Measurements from ENCODE around the gene PRLR.

PRLR gene

GRCh38 chr5:35233601-35234000 lies 3.3 kb upstream of the PRLR start:
- DNase-seq (ENCODE audit: low spot score) = no peak

DNA sequence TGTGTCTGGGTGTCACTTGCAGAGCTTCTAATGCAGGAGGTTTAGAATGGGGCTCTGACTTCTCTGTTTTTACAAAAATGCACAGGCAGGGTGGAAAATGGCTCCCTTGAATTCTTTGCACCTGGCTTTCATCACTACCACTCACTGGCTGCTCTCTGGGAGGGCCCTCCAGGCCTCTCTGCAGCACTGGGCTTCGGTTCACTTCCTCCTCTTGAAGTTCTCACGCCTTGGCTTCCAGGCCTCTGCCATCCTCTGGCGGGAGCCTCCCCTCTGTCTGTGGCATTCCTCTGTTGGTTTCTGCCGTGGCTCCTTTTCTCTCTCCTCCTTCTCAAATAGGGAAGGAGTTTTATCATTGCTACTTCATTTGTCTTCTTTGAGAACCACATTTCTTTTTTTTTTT lies 2.8 kb upstream of the PRLR start:
- DNase-seq (ENCODE audit: low spot score) = no peak

GRCh38 chr5:35232124-35232523 lies 1.8 kb upstream of the PRLR start:
- DNase-seq (ENCODE audit: low spot score) = no peak

DNA sequence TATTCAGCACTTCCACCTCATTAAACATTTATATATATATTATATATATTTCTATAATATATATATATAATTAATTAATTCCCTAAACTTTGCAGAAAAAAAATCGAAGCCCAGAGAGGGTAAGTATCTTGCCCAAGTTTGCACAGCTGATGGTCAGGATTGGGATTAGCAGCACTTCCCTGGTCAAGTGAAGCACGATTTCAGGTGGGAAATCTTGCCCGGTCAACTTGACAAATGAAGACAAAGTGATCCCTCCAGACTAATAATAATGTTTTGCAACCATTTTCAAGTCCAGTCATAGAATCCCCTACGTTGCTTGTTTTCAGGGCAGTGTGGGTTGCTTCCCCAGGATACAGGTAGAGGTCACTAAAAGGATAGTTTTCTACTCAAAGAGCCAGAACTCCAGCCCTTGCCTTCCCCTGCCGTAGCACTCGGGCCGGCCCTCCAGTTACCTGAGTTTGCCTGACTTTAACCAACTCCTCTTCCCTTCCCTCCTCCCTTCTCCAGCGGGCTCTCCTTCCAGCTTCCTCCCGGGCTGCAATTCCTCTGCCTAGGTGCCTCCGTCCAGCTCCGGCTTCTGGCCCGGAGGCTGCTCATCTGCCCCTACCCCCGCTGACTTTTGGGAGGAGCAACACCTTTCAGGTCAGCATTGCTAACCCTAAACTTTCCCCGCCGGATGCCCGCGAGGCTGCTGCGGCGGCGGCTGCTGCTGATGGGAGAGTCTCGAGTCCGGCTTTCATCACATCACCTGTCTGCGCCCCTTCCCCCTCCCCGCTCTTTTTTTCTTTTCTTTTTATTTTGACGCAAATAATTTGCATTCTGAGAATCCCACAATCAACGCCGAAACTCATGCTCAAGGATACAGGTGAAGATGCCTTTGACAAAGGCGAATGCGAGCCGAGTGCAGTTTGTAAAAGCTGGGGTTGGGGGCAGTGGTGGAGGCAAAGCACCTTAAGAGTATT lies 930 bp downstream of the PRLR start:
- DNase-seq (ENCODE audit: low spot score) = no peak

DNA sequence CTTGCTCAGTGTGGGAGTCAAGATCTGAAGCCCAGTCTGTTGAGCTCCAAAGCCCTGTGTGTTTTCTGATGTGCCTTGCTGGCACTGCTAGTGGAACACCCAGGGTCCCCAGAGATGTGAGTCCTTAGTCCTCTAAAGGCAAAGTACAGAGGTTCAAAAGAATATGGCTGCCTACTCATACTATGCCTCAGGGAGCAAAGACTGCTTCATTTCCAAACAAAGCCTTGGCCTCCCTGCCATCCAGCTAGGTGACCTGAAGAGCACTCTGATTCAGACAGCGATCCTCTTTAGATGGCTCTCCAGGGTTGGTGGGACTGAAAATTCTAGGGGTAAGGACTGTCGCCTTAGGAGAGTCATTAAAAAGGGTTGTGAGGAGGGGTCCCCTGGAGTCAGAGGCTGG lies 2.0 kb downstream of the PRLR start:
- DNase-seq (ENCODE audit: low spot score) = no peak

- no peak for DNase-seq (ENCODE audit: low spot score)
Observed at GRCh38 chr5:35227720-35228119, 2.6 kb downstream of the PRLR start.

DNA sequence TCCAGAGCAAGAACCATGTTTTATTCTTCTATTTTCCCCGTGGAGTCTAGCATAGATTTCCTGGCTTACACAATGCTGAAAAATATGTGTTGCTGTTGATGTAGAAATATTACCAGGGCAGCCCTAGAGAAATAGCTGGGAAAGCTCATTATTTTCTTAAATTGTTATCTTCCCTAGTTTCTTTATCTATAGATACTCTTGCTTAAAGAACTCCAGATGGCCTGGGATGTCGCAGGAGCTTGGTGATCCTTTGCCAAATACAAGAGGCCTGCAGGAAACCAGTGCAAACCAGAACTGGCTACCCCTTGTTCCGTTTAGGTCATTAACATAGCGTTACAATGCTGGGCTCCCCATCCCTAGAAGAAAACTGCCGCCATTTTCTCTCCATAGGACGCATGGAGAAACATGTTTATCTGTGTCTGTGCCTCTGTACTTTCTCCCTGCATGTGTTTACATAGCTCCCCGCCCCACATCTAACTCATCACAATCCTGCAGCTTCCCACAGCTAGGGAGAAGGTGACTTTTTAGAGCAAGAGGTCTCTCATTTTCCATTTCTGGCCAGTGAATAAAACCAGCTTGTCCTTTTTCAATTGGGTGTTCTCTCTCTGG lies 6.4 kb downstream of the PRLR start:
- DNase-seq (ENCODE audit: low spot score) = no peak

GRCh38 chr5:35220967-35221366 lies 9.3 kb downstream of the PRLR start:
- no peak for DNase-seq (ENCODE audit: low spot score)

GRCh38 chr5:35218981-35219380 lies 11.3 kb downstream of the PRLR start:
- no peak for DNase-seq (ENCODE audit: low spot score)

GRCh38 chr5:35214051-35214450 lies 16.2 kb downstream of the PRLR start:
- DNase-seq (ENCODE audit: low spot score) = no peak

- DNase-seq (ENCODE audit: low spot score) = no peak
Observed at GRCh38 chr5:35213608-35214007, 16.7 kb downstream of the PRLR start.

DNA sequence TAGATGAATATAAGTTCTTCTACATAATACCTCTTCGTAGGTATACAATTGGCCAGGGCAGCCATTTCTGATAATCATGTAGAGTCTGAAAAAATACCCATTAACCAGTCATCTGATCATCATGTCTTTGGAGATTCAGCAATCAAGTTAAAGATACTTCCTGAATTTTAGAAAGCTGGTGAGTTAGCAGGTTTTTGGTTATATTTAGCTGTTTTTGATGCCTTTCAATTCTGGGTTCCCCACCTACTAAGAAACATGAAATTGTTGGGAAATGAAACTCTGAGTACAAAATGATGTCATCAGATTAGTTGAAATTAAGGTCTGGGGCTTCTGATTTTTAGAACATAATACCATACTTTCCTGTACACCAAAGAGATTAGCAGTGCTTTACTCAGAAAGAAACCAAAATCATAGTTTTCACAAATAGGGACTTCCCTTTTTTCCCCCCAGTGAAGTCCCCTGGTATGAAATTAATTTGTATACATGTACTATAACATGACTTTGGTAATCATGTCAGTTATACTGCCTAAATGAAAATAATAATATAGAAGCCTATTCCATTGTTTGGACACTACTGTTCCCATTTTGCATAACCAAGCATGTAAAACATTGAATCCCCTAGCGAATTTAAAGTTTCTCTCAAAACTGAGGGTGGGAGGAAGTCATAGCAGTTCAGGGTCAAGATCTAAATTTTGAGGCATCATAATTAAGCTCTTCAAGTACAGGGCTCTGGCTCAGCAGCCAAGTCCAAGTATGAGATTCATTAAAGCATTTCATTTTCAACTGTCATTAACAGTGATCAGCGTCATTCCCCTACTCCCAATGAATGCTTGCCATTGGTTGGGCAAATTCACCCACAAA lies 17.9 kb downstream of the PRLR start:
- DNase-seq (ENCODE audit: low spot score) = no peak

- no peak for DNase-seq (ENCODE audit: low spot score)
Observed at GRCh38 chr5:35209862-35210261, 20.4 kb downstream of the PRLR start.

GRCh38 chr5:35205606-35206005 lies 24.7 kb downstream of the PRLR start:
- no peak for DNase-seq (ENCODE audit: low spot score)

GRCh38 chr5:35205186-35205585 lies 25.1 kb downstream of the PRLR start:
- DNase-seq (ENCODE audit: low spot score) = no peak

DNA sequence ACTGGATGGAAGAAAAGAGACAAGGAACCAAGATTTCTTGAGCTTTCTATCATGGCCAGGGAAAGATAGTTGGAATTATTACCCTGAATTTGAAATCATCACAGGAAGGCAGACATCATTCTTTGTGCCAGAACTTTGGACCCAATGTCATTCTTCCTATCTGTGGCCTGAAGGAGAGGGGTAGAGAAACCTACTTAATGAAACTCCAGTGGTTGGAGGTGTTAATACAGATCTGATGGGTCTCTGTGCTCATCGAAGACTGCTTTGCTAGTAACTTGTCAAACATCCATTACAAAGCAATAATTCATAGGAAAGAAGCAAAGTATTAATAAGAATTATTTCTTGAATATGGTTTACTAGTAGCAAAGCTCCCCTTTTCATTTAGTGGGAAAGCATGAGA lies 26.9 kb downstream of the PRLR start:
- no peak for DNase-seq (ENCODE audit: low spot score)

DNA sequence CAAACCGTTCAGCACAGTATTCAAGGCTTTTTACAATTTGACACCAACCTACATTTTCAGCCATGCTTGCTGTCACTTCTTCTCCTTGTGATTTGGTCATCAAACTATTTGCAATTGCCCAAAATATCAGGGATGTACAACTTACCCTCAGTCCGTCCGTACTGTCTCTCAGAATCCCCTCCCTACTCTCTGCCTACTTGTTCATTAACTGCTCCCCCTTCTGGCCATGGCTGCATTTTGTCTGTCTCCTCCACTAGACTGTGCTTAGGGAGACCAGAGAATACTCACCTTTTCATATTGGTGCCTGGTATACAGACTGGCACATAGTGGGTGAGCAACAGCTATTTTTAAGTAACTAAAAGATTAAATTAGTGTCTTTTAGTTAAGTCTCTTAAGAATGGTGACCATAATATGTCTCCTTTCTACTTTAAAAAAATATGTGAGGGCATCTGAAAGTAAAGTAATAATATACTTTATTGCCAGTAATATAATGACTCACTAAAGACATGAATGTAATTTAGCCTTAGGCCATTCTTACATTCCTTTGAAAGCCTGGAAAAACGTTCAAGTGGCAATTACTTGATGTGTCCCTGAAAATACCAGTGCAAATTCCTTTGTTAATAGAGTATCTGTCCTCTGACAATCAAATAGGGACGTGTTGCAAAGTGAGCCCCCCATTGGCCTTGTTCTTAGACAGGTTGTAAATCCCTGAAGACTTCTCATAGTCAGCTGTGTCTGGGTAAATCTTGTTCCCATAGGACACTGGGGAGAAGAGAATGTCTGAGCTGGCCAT lies 27.8 kb downstream of the PRLR start:
- DNase-seq (ENCODE audit: low spot score) = no peak

GRCh38 chr5:35201291-35201690 lies 29.0 kb downstream of the PRLR start:
- no peak for DNase-seq (ENCODE audit: low spot score)

GRCh38 chr5:35199886-35200285 lies 30.4 kb downstream of the PRLR start:
- DNase-seq (ENCODE audit: low spot score) = no peak

GRCh38 chr5:35198686-35199085 lies 31.6 kb downstream of the PRLR start:
- no peak for DNase-seq (ENCODE audit: low spot score)

DNA sequence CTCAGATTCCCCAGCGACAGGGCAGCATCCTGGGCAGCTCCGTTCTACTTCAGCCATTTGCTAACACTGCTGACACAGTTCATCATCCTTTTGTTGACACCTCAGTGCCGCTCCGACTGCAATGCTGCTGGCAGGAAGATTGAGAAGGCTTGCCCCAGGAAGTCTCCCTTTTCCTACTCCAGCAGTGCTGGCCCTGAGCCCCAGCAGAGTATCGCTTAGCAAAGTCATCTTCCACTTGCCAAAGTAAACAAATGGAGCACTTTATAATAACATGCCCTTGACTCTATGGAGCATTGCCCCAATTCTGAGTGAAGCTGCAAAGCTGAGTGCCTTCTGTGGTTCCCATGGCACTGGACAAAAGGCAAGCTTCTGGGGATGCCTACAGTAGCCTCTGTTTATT lies 32.2 kb downstream of the PRLR start:
- DNase-seq (ENCODE audit: low spot score) = no peak

GRCh38 chr5:35197351-35197750 lies 32.9 kb downstream of the PRLR start:
- no peak for DNase-seq (ENCODE audit: low spot score)

Measured in hematopoietic multipotent progenitor cell treated with erythropoietin and hydrocortisone succinate and interleukin-3 and kit ligand, for 15 days (in vitro differentiated cells).